ENCODE results near the gene CKAP5.

The CKAP5 gene

DNA sequence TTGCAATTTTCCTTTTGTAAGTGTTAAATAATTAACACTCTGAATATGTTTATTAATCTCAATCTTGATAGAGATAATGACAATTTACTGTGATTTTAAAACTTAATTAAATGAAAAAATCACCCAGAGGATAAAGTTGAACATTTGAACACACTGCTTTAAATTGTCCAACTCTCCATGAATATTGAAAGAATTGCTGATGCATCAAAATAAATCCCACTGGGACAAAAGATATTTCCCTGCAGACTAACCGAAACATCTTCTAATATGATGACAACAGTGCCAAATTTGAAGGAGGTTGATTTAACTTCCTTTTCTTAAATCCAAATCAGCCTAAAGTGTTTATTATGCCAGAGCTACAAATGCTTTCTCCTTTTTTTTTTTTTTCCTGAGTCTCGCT is 79.4 kb downstream of the CKAP5 start:
- no peak for DNase-seq (ENCODE audit: low spot score)

DNA sequence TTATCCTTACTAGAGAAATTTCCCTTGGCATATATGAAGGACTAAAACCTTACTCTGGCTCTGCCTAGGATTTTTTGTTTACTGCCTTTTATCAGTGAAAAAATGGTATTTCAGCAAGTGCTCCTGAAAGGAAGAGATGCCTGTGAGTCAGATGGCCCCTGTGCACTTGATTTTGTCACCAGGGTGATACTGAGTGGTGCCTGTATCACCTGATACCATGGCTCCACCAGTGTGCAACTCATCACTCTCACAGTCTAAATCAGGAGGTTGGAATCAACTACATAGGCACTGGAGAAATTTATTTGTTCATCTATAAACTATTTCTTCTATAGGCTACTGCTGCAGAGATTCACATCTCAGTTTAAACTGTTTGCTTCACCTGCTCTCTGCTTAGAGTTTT is 83.8 kb downstream of the CKAP5 start:
- DNase-seq (ENCODE audit: low spot score), result no peak

DNA sequence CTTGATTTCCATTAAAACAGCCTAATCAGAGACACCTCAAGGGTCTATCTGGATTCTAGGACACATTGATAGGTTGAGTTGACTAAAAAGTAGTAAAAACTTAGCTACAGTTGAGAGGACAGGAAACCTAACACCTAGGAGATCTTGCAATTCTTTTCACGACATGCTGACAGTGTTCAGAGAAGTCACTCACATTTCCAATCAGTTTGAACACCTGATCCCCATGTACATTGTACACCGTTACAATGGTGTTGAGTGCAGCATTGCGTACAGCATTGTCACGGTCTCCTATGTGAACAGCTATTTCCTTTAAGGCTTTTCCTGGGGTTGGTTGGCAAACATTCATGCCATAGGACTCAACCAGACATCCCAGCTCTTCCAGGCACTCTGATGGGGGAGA is 84.3 kb downstream of the CKAP5 start:
- DNase-seq (ENCODE audit: low spot score), result no peak

DNA sequence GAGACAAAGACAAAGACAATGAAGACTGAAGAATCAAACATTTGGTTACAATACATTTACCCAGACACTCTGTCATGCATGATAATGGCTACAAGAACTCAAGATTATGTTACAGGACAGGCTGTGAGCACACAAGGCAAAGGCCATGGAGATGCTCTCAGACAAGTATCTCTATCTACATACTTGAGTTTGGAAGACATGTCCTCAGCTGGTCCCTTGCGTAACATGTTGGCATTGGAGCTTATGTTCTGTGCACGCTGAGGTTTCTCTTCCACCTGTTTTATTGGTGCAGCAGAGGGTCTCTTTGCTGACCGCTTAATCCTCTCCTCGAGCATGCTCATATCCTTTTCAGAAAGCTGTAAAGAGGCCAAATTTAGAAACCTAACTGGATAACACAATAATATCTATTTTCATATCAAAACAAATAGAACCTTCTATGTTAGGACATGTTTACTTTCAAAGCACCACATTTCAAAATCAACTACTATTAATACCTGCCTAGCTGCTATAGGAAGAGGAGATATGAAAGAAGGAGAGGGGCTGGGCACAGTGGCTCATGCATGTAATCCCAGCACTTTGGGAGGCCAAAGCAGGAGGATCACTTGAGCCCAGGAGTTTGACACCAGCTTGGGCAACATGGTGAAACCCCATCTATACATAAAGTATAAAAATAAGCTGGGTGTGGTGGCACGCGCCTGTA is 85.5 kb downstream of the CKAP5 start:
- no peak for DNase-seq (ENCODE audit: low spot score)

DNA sequence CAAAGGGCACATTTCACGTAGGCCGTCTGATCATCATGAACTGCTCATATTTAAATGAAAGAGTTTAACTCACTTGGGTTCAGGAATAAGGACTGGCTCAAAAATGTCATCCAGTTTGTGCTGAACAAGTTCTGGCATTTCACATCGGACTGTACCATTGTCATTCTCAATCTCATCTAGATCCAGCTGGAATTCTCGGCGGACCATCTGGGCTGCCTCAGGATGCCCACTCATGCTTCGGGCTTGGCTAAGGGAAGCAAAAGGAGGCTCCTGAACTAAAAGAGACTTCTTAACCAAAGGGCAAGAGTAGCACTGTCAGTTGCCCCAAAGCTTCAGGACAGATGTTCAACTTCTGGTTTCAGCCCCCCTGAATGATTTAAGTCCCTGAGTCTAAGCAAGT is 86.9 kb downstream of the CKAP5 start:
- no peak for DNase-seq (ENCODE audit: low spot score)

DNA sequence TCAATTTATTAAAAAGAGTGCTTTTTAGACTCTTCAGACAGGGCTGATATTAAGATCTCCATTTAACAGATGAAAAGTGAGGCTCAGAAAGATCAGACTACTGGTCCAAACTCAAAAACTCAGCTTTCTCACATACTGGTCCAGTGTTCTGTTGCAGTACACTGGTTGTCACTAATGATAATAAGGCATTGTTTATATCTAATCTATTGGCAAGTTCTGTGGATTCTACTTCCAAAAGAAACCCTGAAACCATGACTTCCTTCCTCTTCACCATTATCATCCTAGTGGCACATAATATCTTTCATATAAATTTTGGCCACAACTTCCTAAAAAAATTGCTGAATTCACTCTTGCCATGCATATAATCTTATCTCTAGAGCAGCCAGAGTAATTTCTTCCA is 90.1 kb downstream of the CKAP5 start:
- peak; percentile 79 for DNase-seq (ENCODE audit: low spot score)

DNA sequence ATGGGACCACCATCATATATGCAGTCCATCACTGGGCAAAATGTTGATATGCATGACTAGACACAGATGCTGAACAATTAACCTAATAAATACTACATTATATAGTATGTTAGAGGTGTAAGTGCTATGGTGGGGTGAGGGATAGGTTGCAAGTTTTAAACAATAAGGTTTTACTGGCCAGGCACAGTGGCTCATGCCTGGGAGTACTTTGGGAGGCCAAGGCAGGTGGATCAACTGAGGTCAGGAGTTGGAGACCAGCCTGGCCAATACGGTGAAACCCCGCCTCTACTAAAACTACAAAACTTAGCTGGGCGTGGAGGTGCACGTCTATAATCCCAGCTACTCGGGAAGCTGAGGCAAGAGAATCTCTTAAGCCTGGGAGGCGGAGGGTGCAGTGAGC is 98.9 kb downstream of the CKAP5 start:
- no peak for DNase-seq (ENCODE audit: low spot score)

DNA sequence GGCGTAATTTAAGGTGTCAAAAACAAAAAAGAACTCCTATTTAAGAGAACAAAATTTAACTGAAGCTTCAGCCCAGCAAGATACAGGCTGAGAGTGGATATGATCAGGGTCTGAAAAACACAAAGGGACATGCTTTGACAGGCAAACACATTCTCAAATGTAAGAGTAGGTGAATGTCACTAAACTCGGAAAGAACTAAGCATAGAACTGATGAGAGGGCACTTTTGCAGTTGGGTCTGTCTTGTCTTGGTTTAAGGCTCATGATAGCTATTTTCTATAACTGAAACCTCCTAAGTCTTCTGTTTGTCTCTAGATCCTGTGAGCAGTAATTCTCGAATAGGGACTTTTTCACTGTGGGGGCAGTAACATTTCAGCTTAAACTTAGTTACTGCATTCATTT is 100.1 kb downstream of the CKAP5 start:
- DNase-seq (ENCODE audit: low spot score), result no peak

DNA sequence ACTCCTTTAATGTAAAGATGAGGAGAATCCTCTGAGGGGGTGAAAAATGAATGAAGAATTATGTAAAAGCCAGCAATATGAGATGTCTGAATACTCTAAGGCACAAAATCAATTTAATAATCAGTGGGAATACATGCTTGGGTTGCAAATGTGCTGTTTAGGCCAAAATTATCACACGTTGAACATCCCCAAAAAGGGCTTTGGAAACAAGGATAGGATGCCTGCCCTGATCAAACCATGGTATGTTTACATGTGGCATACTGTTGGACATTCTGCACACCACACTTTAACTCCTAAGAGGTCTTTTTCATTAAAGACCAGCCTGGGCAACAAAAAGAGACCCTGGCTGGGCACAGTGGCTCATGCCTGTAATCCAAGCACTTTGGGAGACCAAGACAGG is 100.8 kb downstream of the CKAP5 start:
- DNase-seq (ENCODE audit: low spot score), result no peak

DNA sequence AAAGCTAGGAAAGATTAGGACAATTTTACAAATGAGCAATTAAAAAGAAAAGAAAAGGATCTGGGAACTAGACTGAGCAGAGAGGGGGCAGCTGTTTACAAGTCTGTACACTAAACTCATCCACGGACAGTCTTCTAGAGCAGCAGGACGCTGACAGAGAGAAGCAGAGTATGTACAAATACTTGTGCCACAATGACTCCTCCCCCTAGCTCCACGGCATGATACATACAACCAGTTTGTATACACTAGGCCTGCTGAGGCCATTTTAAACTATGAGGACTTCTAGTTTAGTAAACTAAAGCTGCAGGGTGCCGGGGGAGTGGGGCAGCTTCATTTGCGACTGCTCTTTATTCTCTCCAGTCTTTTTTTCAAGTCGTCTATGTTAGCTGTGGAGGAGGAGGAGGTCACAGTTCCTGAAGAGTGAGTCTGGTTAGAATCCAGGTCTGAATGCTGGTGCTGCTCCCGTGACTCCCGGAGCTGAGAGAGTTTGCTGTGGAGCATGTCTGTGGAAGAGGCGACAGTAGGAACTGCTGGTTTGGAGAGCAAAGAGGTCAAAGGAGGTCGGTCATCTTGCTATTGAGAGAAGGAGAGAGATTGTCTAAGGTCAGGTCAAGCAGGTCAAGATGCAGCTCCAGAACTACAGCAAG is 102.3 kb downstream of the CKAP5 start:
- DNase-seq (ENCODE audit: low spot score), result no peak

DNA sequence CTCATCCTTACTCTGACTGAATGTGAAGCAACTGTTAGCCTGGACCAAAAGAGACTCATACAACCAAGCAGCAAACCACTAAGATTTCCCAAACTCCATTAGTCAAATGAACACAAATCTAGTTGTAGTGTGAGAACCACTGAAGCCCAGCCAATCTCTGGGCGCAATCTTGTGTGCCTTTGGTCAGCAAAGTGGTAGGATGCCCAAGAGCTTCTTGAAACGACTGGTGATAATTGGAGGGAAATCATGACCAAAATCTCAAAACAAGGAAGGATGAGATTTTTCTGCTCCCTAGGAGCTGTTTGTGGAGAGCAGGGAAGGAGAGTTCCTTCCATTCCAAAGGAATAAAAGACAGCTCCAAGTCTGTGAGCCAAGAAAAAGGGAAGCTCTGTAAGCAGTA is 103.0 kb downstream of the CKAP5 start:
- no peak for DNase-seq (ENCODE audit: low spot score)

DNA sequence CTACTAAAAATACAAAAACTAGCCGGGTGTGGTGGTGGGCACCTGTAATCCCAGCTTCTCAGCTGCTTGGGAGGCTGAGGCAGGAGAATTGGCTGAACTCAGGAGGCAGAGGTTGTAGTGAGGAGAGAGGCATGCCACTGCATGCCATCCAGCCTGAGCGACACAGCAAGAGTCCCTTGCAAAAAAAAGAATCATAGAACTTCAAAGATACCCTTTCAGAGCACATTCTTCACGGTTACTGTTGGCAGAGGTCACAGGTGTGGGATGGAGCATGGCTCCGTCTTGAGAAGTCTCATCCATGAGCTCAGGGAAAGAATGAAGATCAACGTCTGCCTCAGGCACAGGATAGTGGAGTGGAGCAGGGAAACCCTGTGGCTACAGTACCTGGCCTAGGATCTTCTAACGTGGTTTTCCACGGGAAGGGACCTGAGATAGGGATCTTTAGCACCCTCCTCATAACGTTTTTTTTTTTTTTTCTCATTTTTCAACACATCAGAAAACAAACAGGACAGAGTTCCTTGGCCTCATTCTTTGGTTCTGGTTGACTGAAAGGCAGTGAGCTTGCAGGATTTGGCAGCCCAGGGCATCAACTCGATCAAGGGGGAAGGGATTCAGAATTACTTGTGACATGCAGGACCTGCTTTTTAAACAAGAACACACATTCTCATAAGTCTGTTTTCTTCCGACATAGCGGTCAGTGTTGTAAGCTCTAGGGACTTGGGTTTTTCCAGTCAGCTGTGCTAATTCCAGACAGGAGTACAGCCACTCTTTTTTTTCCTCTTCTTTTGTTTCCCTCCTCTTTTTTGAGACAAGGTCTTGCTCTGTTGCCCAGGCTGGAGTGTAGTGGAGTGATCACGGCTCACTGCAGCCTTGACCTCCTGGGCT is 104.2 kb downstream of the CKAP5 start:
- DNase-seq (ENCODE audit: low spot score), result no peak

DNA sequence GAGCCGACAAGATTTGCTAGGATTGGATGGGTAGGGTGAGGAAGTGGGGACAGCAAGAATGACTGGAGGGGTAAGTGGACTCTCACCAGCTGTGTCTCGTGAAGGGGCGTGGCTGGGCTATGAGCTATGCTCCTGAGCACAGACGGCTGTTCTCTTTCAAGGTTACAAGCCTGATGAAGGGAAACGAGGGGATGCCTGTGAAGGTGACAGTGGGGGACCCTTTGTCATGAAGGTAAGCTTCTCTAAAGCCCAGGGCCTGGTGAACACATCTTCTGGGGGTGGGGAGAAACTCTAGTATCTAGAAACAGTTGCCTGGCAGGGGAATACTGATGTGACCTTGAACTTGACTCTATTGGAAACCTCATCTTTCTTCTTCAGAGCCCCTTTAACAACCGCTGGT is 107.2 kb downstream of the CKAP5 start:
- DNase-seq (ENCODE audit: low spot score), result no peak

DNA sequence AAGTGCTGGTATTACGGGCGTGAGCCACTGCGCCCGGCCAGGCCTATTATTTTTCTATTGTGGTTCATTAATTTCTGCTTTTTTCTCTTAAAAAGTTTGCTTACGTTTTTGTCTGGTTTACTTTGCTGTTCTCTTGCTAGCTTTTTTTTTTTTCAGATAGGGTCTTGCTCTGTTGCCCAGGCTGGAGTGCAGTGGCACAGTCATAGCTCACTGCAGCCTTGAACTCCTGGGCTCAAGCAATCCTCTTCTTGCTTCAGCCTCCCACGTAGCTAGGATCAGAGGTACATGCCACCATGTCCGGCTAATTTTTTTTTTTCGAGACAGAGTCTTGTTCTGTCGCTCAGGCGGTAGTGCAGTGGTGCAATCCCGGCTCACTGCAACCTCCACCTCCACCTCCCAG is 108.4 kb downstream of the CKAP5 start:
- no peak for DNase-seq (ENCODE audit: low spot score)

DNA sequence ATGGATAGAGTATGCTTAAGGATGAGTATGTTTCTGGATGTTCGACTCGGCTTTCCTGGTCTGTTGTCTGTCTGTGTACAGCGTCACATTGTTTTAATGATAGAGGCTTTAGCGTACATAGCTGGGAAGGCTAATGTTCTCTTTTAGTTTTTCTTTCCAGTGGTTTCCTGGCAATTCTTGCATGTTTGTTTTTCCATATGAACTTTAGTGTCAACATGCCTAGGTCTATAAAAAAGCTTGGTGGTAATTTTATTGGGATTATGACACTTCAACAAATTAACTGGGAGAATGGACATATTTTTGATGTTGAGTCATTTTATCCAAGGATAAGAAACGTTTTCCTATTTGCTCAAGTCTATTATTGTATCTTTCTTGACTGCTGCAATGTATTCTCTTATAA is 109.5 kb downstream of the CKAP5 start:
- no peak for DNase-seq (ENCODE audit: low spot score)

DNA sequence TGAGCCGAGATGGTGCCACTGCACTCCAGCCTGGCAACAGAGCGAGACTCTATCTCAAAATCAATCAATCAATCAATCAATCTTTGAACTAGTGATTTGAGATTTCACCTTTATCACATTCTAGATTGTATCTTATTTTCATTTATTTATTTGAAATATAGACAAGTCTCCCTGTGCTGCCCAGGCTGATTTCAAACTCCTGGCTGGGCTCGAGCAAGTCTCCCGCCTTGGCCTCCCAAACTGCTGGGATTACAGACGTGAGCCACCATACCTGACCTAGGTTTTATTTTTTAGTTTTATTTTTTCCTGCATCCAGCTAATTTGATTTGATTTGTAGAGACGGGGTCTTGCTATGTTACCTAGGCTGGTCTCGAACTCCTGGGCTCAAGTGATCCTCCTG is 109.9 kb downstream of the CKAP5 start:
- DNase-seq (ENCODE audit: low spot score), result no peak

DNA sequence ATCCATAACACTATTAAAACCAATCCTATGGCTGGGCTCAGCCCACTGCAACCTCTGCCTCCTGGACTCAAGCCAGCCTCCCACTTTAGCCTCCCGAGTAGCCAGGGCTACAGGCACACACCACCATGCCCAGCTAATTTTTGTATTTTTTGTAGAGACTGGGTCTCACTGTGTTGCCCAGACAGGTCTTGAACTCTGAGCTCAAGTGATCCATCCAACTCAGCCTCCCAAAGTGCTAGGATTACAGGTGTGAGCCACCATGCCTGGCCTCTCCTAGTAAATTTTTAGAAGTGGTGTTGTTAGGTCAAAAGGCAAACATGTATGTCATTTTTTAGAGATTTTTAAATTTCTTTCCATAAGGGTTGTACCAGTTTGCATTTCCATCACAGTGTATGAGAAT is 112.8 kb downstream of the CKAP5 start:
- no peak for DNase-seq (ENCODE audit: low spot score)

DNA sequence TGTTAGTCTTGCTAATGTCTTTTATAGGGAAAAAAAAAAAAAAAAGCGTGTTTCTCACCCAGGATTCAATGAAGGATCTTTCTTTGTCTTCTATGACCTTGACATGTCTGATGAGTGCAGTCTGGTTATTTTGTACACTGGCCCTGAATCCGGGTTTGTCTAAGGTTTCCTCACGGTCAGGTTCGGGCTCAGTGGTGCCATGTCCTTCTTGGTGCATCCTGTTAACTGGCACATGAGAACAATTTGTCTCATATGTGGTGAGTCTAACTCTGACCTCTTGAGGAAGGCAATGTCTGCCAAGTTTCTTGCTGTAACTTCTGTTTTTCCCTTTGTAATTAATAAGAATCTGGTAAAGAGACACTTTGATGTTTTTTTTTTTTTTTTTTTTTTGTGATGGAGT is 114.5 kb downstream of the CKAP5 start:
- DNase-seq (ENCODE audit: low spot score), result no peak

DNA sequence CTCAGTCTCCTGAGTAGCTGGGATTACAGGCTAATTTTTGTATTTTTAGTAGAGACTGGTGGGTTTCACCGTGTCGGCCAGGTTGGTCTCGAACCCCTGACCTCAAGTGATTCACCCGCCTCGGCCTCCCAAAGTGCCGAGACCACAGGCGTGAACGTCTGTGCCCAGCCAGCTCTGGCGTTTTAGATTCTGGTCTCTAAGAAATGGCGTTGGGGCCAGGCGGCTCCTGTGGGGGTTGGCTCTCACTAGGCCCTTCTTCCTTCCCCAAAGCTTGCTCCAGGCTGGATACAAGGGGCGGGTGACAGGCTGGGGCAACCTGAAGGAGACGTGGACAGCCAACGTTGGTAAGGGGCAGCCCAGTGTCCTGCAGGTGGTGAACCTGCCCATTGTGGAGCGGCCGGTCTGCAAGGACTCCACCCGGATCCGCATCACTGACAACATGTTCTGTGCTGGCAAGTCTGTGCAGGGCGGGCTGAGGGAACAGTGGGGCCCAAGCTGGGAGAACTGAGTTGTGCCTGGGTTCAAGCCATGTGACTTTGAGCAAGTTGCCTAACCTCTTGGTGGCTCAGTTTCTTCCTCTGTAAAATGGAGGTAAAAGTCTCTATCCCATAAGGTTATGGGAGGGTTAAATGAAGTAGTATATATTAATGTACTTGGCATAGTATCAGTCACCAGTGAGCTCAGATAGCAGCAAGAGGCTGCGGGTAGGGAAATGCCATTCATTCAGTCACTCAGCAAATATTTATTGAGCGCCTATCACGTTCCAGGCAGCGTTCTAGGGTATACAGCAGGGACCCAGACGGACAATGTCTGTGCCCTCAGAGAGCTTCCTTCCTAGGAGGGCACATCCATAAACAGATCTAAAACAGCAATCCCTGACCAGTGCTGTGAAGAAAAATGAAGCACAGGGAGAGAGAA is 116.7 kb downstream of the CKAP5 start:
- no peak for DNase-seq (ENCODE audit: low spot score)

DNA sequence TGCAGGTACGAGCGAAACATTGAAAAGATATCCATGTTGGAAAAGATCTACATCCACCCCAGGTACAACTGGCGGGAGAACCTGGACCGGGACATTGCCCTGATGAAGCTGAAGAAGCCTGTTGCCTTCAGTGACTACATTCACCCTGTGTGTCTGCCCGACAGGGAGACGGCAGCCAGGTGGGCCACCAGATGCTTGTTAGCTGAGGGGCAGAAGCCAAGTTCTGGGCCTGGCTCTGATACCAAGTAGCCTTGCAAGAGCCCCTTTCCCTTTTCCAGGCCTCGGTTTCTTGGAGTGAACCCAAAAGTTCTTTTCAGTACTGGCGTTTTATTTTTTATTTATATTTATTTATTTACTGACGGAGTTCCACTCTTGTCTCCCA is 117.4 kb downstream of the CKAP5 start:
- no peak for DNase-seq (ENCODE audit: low spot score)

DNA sequence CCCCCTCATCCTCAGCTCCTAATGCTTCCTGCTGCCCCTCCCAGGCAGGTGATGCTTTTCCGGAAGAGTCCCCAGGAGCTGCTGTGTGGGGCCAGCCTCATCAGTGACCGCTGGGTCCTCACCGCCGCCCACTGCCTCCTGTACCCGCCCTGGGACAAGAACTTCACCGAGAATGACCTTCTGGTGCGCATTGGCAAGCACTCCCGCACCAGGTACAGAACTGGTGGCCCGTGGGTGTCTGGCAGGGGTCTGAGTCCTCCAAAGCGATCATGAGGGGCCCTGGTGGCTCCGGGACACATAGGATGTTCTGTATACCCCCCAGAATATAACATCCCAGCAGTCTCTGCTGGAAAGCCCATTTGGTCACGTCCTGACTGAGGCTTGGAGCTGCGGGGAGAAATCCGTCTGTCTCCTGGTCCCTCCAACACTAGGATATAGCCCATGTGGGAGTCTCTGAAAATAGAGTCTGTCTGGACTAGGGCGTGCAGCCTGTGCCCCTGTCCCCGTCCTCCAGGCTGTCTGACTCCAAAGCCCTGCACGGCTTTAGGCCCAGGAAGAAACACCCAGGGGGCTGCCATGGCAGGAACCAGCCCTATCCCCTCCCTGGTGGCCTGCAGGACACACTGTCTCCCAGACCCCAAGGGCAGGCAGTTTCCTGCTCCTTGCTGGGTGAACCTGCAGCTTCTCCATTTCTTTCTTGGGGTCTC is 118.0 kb downstream of the CKAP5 start:
- DNase-seq (ENCODE audit: low spot score), result no peak

Data from pons (tissue), 1 donor.